CD4-positive, alpha-beta T cell treated with Interleukin-4 for 1 hour (primary cell): ENCODE measurements around the gene LMNTD1.
"Not testable (repeated sequence)": the region's sequence is repeated elsewhere in the genome, so short reads cannot be mapped to it uniquely, and the experiment has no call there.

Experiments
- DNase-seq, 2 donors: peaks; one replicate each; pipeline ENCODE4 v3.0.0-alpha.2; 2020 to 2022

The LMNTD1 gene

GRCh38 chr12:25488956-25489870 lies 63.9 kb downstream of the LMNTD1 start:
- DNase-seq, result not testable (repeated sequence)

- no peak for DNase-seq
Measured at GRCh38 chr12:25482625-25483024, 70.5 kb downstream of the LMNTD1 start.

GRCh38 chr12:25480145-25480544 lies 72.9 kb downstream of the LMNTD1 start:
- DNase-seq, result no peak

- no peak for DNase-seq
Measured at GRCh38 chr12:25477217-25477616, 75.9 kb downstream of the LMNTD1 start.

- DNase-seq, result no peak
Measured at GRCh38 chr12:25472453-25472852, 80.6 kb downstream of the LMNTD1 start.

GRCh38 chr12:25469861-25470260 lies 83.2 kb downstream of the LMNTD1 start:
- DNase-seq, result no peak

- DNase-seq, result no peak
Measured at GRCh38 chr12:25469368-25469767, 83.7 kb downstream of the LMNTD1 start.

- DNase-seq, result no peak
Measured at GRCh38 chr12:25463521-25463920, 89.6 kb downstream of the LMNTD1 start.

GRCh38 chr12:25463005-25463404 lies 90.1 kb downstream of the LMNTD1 start:
- no peak for DNase-seq

- peak in 1 of 2 donors; percentile 27 for DNase-seq
Measured at GRCh38 chr12:25459541-25459951, 93.5 kb downstream of the LMNTD1 start.

GRCh38 chr12:25458047-25458552 lies 95.0 kb downstream of the LMNTD1 start:
- no peak for DNase-seq

GRCh38 chr12:25456474-25456873 lies 96.6 kb downstream of the LMNTD1 start:
- no peak for DNase-seq

- DNase-seq, result no peak
Measured at GRCh38 chr12:25455696-25456095, 97.4 kb downstream of the LMNTD1 start.

GRCh38 chr12:25449007-25449406 lies 104.1 kb downstream of the LMNTD1 start:
- DNase-seq, result no peak

GRCh38 chr12:25447046-25447445 lies 106.0 kb downstream of the LMNTD1 start:
- DNase-seq, result no peak

GRCh38 chr12:25438638-25439037 lies 114.4 kb downstream of the LMNTD1 start:
- no peak for DNase-seq

GRCh38 chr12:25436206-25437030 lies 116.7 kb downstream of the LMNTD1 start:
- peak in 1 of 2 donors; percentile 58 for DNase-seq

- no peak for DNase-seq
Measured at GRCh38 chr12:25435431-25435830, 117.7 kb downstream of the LMNTD1 start.

GRCh38 chr12:25434515-25434914 lies 118.6 kb downstream of the LMNTD1 start:
- DNase-seq, result no peak

GRCh38 chr12:25433581-25434325 lies 119.3 kb downstream of the LMNTD1 start:
- no peak for DNase-seq

GRCh38 chr12:25433024-25433423 lies 120.1 kb downstream of the LMNTD1 start:
- no peak for DNase-seq

- no peak for DNase-seq
Measured at GRCh38 chr12:25427337-25428249, 125.5 kb downstream of the LMNTD1 start.
